H1 (cell line): ENCODE measurements around the gene ZNF367. TPM values are rescaled to one million over a fixed set of nuclear protein-coding genes. Genes with fewer than 3 reads are reported as not detected.

Experiments
- CTCF ChIA-PET: fragments of 300-600 bp; sonication (Branson Sonifier 250); formaldehyde crosslinking; loops from one replicate; lab custom pipeline; 2021; ENCODE audit not compliant: partially characterized antibody; lab: Charles Lee
- POLR2A ChIA-PET: fragments of 300-600 bp; sonication (Branson Sonifier 250); formaldehyde crosslinking; loops from one replicate; lab custom pipeline; 2021; ENCODE audit warnings: inconsistent platforms; ENCODE audit not compliant: partially characterized antibody; lab: Charles Lee
- DNase-seq, 2 experiments: peaks; one replicate each; pipeline versions ENCODE4 v3.0.0 to v3.0.0-alpha.2; 2010 to 2022; ENCODE audit warnings: low spot score in 2 of 2, low read depth in 1 of 2, mixed read lengths in 1 of 2
- FAIRE-seq: peaks from 2 replicates; lab custom pipeline; 2011; peaks lifted over from hg19 to GRCh38; lab: Jason Lieb, UNC
- H2AFZ ChIP-seq: 2 replicates; pipeline ENCODE4 v1.8.1; 2012; ENCODE audit warnings: low read length, inconsistent platforms
- H2AK5ac ChIP-seq: 2 replicates; pipeline ENCODE4 v1.6.1; 2013; ENCODE audit warnings: low read depth, low read length
- H2BK120ac ChIP-seq: replicated peaks from 2 replicates; pipeline ENCODE3; 2013; ENCODE audit warnings: low read depth, low read length, inconsistent platforms
- H2BK12ac ChIP-seq: 2 replicates; pipeline ENCODE4 v1.6.1; 2013; ENCODE audit warnings: low read depth, low read length
- H2BK15ac ChIP-seq: 2 replicates; pipeline ENCODE4 v1.6.1; 2013; ENCODE audit warnings: low read length
- H2BK20ac ChIP-seq: 2 replicates; pipeline ENCODE4 v1.6.1; 2013; ENCODE audit warnings: low read length
- H2BK5ac ChIP-seq: 2 replicates; pipeline ENCODE4 v1.6.1; 2013; ENCODE audit warnings: low read depth, low read length
- H3K14ac ChIP-seq: 2 replicates; pipeline ENCODE4 v1.6.1; 2013; ENCODE audit warnings: inconsistent platforms; ENCODE audit not compliant: insufficient read length
- H3K18ac ChIP-seq: 2 replicates; pipeline ENCODE4 v1.6.1; 2013; ENCODE audit warnings: low read length; ENCODE audit errors: extremely low read depth
- H3K23ac ChIP-seq: 2 replicates; pipeline ENCODE4 v1.6.1; 2013; ENCODE audit warnings: inconsistent platforms; ENCODE audit not compliant: insufficient read length
- H3K23me2 ChIP-seq: 2 replicates; pipeline ENCODE4 v1.6.1; 2013; ENCODE audit warnings: low read depth, low read length
- H3K27ac ChIP-seq: 2 replicates; pipeline ENCODE4 v1.6.1; 2011; ENCODE audit warnings: low read depth, low read length, inconsistent platforms
- H3K27me3 ChIP-seq, 4 experiments: replicated peaks in 1 of 4; 1 replicate in 1 of 4; 2 replicates in 3 of 4; pipeline versions ENCODE4 v1.6.1 to v1.8.1; 2011 to 2013; ENCODE audit warnings: low read length in 3 of 4, mild to moderate bottlenecking in 3 of 4, inconsistent platforms in 2 of 4, mixed read lengths in 2 of 4, moderate library complexity in 1 of 4; ENCODE audit not compliant: control insufficient read depth in 3 of 4, insufficient read depth in 3 of 4; ENCODE audit errors: extremely low read depth in 1 of 4
- H3K36me3 ChIP-seq, 4 experiments: 2 replicates each; pipeline versions ENCODE4 v1.6.1 to v1.8.1; 2011 to 2013; ENCODE audit warnings: mild to moderate bottlenecking in 4 of 4, low read length in 3 of 4, moderate library complexity in 2 of 4, control low read depth in 1 of 4, inconsistent platforms in 1 of 4; ENCODE audit not compliant: insufficient read depth in 4 of 4, control insufficient read depth in 2 of 4
- H3K4ac ChIP-seq: replicated peaks from 2 replicates; pipeline ENCODE3; 2013; ENCODE audit warnings: low read length, low read depth, mixed read lengths, inconsistent platforms; ENCODE audit not compliant: insufficient read length
- H3K4me1 ChIP-seq, 4 experiments: replicated peaks in 1 of 4; 1 replicate in 1 of 4; 2 replicates in 3 of 4; pipeline versions ENCODE4 v1.6.1 to v1.8.1; 2011 to 2013; ENCODE audit warnings: low read length in 3 of 4, inconsistent platforms in 2 of 4, mixed read lengths in 1 of 4; ENCODE audit not compliant: insufficient read depth in 4 of 4, control insufficient read depth in 3 of 4
- H3K4me2 ChIP-seq, 2 experiments: 2 replicates each; pipeline versions ENCODE4 v1.6.1 to v1.8.1; 2011 to 2013; ENCODE audit warnings: low read depth in 2 of 2, low read length in 2 of 2, control low read depth in 1 of 2, inconsistent platforms in 1 of 2, mild to moderate bottlenecking in 1 of 2; ENCODE audit not compliant: insufficient read depth in 1 of 2
- H3K4me3 ChIP-seq, 4 experiments: fragments of 200-600, 300-600 bp in 1 of 4; sonication (generic), shearing (Covaris generic), sonication (Bioruptor Twin) in 1 of 4; 2 replicates each; pipeline versions ENCODE4 v1.5.1 to v1.8.1; 2011 to 2016; ENCODE audit warnings: low read length in 4 of 4, low read depth in 3 of 4, control low read depth in 2 of 4, inconsistent platforms in 2 of 4, mild to moderate bottlenecking in 2 of 4, mixed read lengths in 1 of 4, moderate library complexity in 1 of 4; ENCODE audit not compliant: insufficient read depth in 2 of 4; ENCODE audit errors: extremely low read depth in 1 of 4
- H3K56ac ChIP-seq: replicated peaks from 2 replicates; pipeline ENCODE3; 2013; ENCODE audit warnings: low read depth, mild to moderate bottlenecking, mixed read lengths, low read length, inconsistent platforms; ENCODE audit not compliant: insufficient read length
- H3K79me1 ChIP-seq: 2 replicates; pipeline ENCODE4 v1.6.1; 2013; ENCODE audit warnings: low read depth, low read length, control low read depth
- H3K79me2 ChIP-seq, 2 experiments: 2 replicates each; pipeline versions ENCODE4 v1.6.1 to v1.8.1; 2012 to 2013; ENCODE audit warnings: low read length in 2 of 2, mild to moderate bottlenecking in 2 of 2, inconsistent platforms in 1 of 2; ENCODE audit not compliant: insufficient read depth in 2 of 2, control insufficient read depth in 1 of 2
- H3K9ac ChIP-seq, 4 experiments: replicated peaks in 1 of 4; 1 replicate in 1 of 4; 2 replicates in 3 of 4; pipeline versions ENCODE4 v1.6.1 to v1.8.1; 2011 to 2013; ENCODE audit warnings: low read depth in 3 of 4, low read length in 3 of 4, control low read depth in 2 of 4, mild to moderate bottlenecking in 2 of 4, moderate library complexity in 2 of 4, inconsistent platforms in 1 of 4; ENCODE audit errors: extremely low read depth in 1 of 4
- H3K9me3 ChIP-seq, 2 experiments: 2 replicates each; pipeline versions ENCODE4 v1.6.1 to v1.8.1; 2012 to 2013; ENCODE audit warnings: mild to moderate bottlenecking in 2 of 2, moderate library complexity in 2 of 2, control low read depth in 1 of 2, inconsistent platforms in 1 of 2, low read depth in 1 of 2, low read length in 1 of 2, mixed read lengths in 1 of 2; ENCODE audit not compliant: insufficient read depth in 2 of 2
- H4K20me1 ChIP-seq, 2 experiments: replicated peaks in 1 of 2; 2 replicates each; pipeline versions ENCODE3 to v1.8.1; 2011 to 2013; ENCODE audit warnings: inconsistent platforms in 2 of 2, low read length in 2 of 2, mild to moderate bottlenecking in 1 of 2; ENCODE audit not compliant: insufficient read depth in 2 of 2, control insufficient read depth in 1 of 2
- H4K5ac ChIP-seq: 2 replicates; pipeline ENCODE4 v1.6.1; 2013; ENCODE audit warnings: low read length, low read depth, mixed read lengths, inconsistent platforms; ENCODE audit not compliant: insufficient read length
- H4K8ac ChIP-seq: 2 replicates; pipeline ENCODE4 v1.8.0; 2013; ENCODE audit warnings: mild to moderate bottlenecking, moderate library complexity, low read length, inconsistent platforms; ENCODE audit not compliant: insufficient read depth; ENCODE audit errors: extremely low read depth
- H4K91ac ChIP-seq: replicated peaks from 2 replicates; pipeline ENCODE3; 2013; ENCODE audit warnings: low read length, mixed read lengths, inconsistent platforms; ENCODE audit not compliant: insufficient read length
- CBX5 ChIP-seq: fragments of 300-800, 300-1000 bp; sonication (generic); IDR thresholded peaks from 2 replicates; pipeline ENCODE4 v1.7.1; 2016; ENCODE audit warnings: antibody characterized with exemption, low read length, low read depth
- CREB1 ChIP-seq: IDR thresholded peaks from 2 replicates; pipeline ENCODE4 v1.6.1; 2012; ENCODE audit warnings: inconsistent platforms
- EGR1 ChIP-seq: IDR thresholded peaks from 2 replicates; pipeline ENCODE4 v1.6.1; 2011; ENCODE audit warnings: low read depth, low read length, borderline replicate concordance
- GABPA ChIP-seq: IDR thresholded peaks from 2 replicates; pipeline ENCODE4 v1.6.1; 2011; ENCODE audit warnings: mild to moderate bottlenecking, low read length, moderate library complexity, borderline replicate concordance; ENCODE audit not compliant: insufficient read depth
- GTF2F1 ChIP-seq: IDR thresholded peaks from 2 replicates; pipeline ENCODE4 v1.6.1; 2012; ENCODE audit warnings: low read depth, low read length, improper control_type of control experiment, borderline replicate concordance
- JUND ChIP-seq: IDR thresholded peaks from 2 replicates; pipeline ENCODE4 v1.6.1; 2011; ENCODE audit warnings: mild to moderate bottlenecking, improper control_type of control experiment, low read length
- MAX ChIP-seq: IDR thresholded peaks from 2 replicates; pipeline ENCODE4 v1.6.1; 2012; ENCODE audit warnings: inconsistent platforms
- PHF8 ChIP-seq: fragments of 200-600 bp; sonication (generic); conservative IDR thresholded peaks from 2 replicates; pipeline ENCODE4 v1.7.1; 2012; ENCODE audit warnings: low read depth, mild to moderate bottlenecking, inconsistent platforms, low read length, moderate library complexity
- SIRT6 ChIP-seq: IDR thresholded peaks from one replicate; pipeline ENCODE4 v1.7.1; 2012; ENCODE audit warnings: low read length, inconsistent platforms
- SP4 ChIP-seq: IDR thresholded peaks from 2 replicates; pipeline ENCODE4 v1.6.1; 2012; ENCODE audit warnings: low read length, inconsistent platforms
- SUZ12 ChIP-seq: fragments of 200-600 bp; sonication (generic); IDR thresholded peaks from 2 replicates; pipeline ENCODE4 v1.6.1; 2012; ENCODE audit warnings: mild to moderate bottlenecking, inconsistent platforms, low read length, moderate library complexity, mixed read lengths
- ZNF274 ChIP-seq: IDR thresholded peaks from 2 replicates; pipeline ENCODE4 v1.7.0; 2012; ENCODE audit warnings: low read length, borderline replicate concordance; ENCODE audit errors: extremely low read depth
- WGBS, 2 experiments: shearing (Covaris generic) in 1 of 2; methylation state at CpG; one replicate each; pipeline versions ENCODE4 v1.1.6 to v1.1.7; 2013 to 2015; ENCODE audit warnings: low lambda C conversion rate in 2 of 2, mixed read lengths in 2 of 2, inconsistent platforms in 1 of 2, low coverage in 1 of 2, missing lambda C conversion rate in 1 of 2; ENCODE audit not compliant: insufficient replicate concordance in 2 of 2, insufficient coverage in 1 of 2, insufficient read length in 1 of 2; ENCODE audit errors: extremely low coverage in 1 of 2, missing lambda C conversion rate in 1 of 2; 5-methylcytosine and 5-hydroxymethylcytosine counted together
- polyA plus RNA-seq, 7 experiments: library from polyadenylated mRNA; depleted of rRNA in 3 of 7; stranded (reverse) in 5 of 7; unstranded in 2 of 7; fragments of >200 nt in 5 of 7; fragments of 200-250 nt in 2 of 7; gene quantifications; 1 replicate in 5 of 7; 2 replicates in 1 of 7; 4 replicates in 1 of 7; pipeline versions ENCODE4 v1.2.1 to v1.2.3, GENCODE V29; 2011 to 2013; ENCODE audit warnings: missing spikeins in 2 of 7, mixed read lengths in 2 of 7
- total RNA-seq: library from RNA; stranded (reverse); fragmentation: NEBNext Ultra II Directional; extraction: Animal tissue kit (Norgen Biotek cat#: 25700); gene quantifications from 2 replicates; pipeline ENCODE4 v1.2.1, GENCODE V29; 2021
- TF ChIP-seq, protein P1 (sequence below): IDR thresholded peaks from 2 replicates; pipeline ENCODE4 v1.6.1; 2011; ENCODE audit warnings: low read depth, mild to moderate bottlenecking, low read length; ENCODE audit not compliant: insufficient read depth
- TF ChIP-seq, protein P2 (sequence below): IDR thresholded peaks from 2 replicates; pipeline ENCODE4 v1.6.1; 2012; ENCODE audit warnings: inconsistent platforms

ZNF367 gene
- total and polyA plus RNA-seq, 2 of the 8 experiments (the other 6 are each of a cell fraction or from before 2014, with no cell fraction given) = 2.2 to 8.2 TPM

- H3K4me3 ChIP-seq = no peak overlapping the region
- no peak overlapping the region for H2BK120ac ChIP-seq
- POLR2A ChIA-PET = interaction anchor here (0.5 kb wide), 1 partner anchor 119 kb away, joined by 3 read pairs; no protein-coding TSS in a partner anchor
- H3K36me3 ChIP-seq = no peaks in the 10 kb centered on the region
- no peak overlapping the region for H2BK5ac ChIP-seq
- WGBS, 2 experiments = 91% methylated on average over 2 of the region's 2 CpGs; no CpG with 5 or more reads in 1 of the 2 experiments
- H3K56ac ChIP-seq = no peak overlapping the region
- no peaks in the 10 kb centered on the region for H4K20me1 ChIP-seq
- H2BK20ac ChIP-seq = no peak overlapping the region
- no peak overlapping the region for H2BK15ac ChIP-seq
- H3K79me2 ChIP-seq = no peaks in the 10 kb centered on the region
- FAIRE-seq = no peak
- no peak overlapping the region for H3K14ac ChIP-seq
- no peak overlapping the region for H3K4me2 ChIP-seq
- H4K5ac ChIP-seq = no peak overlapping the region
- no peaks in the 10 kb centered on the region for H3K79me1 ChIP-seq
- no peak overlapping the region; the same call in 1 of the 2 replicates for H4K8ac ChIP-seq
- no peaks in the 10 kb centered on the region for H3K27me3 ChIP-seq
- no peaks in the 10 kb centered on the region for H3K9me3 ChIP-seq
- no peak overlapping the region for H2BK12ac ChIP-seq
- DNase-seq = no peak
- no peak overlapping the region for H4K91ac ChIP-seq
- H3K27ac ChIP-seq = no peak overlapping the region
- no peaks in the 10 kb centered on the region for H3K4me1 ChIP-seq
- H3K23me2 ChIP-seq = no peaks in the 10 kb centered on the region
- H3K9ac ChIP-seq = no peak overlapping the region
- H3K23ac ChIP-seq = no peak overlapping the region
- CTCF ChIA-PET = interaction anchor here (0.9 to 1.5 kb wide), 6 partner anchors 10 to 214 kb away, joined by 3 to 6 read pairs (median 3); partner anchors contain the start of gene HABP4
- H2AK5ac ChIP-seq = no peak overlapping the region; the same call in 1 of the 2 replicates
- H3K18ac ChIP-seq = no peak overlapping the region
- no peak overlapping the region for H2AFZ ChIP-seq
- no peak overlapping the region for H3K4ac ChIP-seq
- TF ChIP-seq SP4 (no peak), PHF8 (no peak), ZNF274 (no peak), CBX5 (no peak), GABPA (no peak), CREB1 (no peak), SUZ12 (no peak), SIRT6 (no peak), MAX (no peak), JUND (no peak), GTF2F1 (no peak), EGR1 (no peak)
- TF ChIP-seq, protein P1, sequence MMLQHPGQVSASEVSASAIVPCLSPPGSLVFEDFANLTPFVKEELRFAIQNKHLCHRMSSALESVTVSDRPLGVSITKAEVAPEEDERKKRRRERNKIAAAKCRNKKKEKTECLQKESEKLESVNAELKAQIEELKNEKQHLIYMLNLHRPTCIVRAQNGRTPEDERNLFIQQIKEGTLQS = no peak
- TF ChIP-seq, protein P2, sequence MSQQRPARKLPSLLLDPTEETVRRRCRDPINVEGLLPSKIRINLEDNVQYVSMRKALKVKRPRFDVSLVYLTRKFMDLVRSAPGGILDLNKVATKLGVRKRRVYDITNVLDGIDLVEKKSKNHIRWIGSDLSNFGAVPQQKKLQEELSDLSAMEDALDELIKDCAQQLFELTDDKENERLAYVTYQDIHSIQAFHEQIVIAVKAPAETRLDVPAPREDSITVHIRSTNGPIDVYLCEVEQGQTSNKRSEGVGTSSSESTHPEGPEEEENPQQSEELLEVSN = no peak
These were observed 17.9 kb upstream of the ZNF367 start for GRCh38 chr9:96436063-96436455.
